Ishikawa (cell line): ENCODE results near the gene GREM1.

Source experiments
- CEBPB ChIP-seq: IDR thresholded peaks from 2 replicates; pipeline ENCODE4 v1.6.1; 2012
- CREB1 ChIP-seq: IDR thresholded peaks from 2 replicates; pipeline ENCODE4 v1.6.1; 2012; ENCODE audit warnings: low read depth
- EGR1 ChIP-seq: IDR thresholded peaks from 2 replicates; pipeline ENCODE4 v1.6.1; 2012
- EP300 ChIP-seq: IDR thresholded peaks from 2 replicates; pipeline ENCODE4 v1.6.1; 2012; ENCODE audit warnings: borderline replicate concordance
- FOXM1 ChIP-seq: IDR thresholded peaks from 2 replicates; pipeline ENCODE4 v1.6.1; 2012; ENCODE audit warnings: low read depth, borderline replicate concordance
- NFIC ChIP-seq: IDR thresholded peaks from 2 replicates; pipeline ENCODE4 v1.6.1; 2012
- RAD21 ChIP-seq: IDR thresholded peaks from 2 replicates; pipeline ENCODE4 v1.6.1; 2012; ENCODE audit warnings: low read depth
- TAF1 ChIP-seq: IDR thresholded peaks from 2 replicates; pipeline ENCODE4 v1.6.1; 2012; ENCODE audit warnings: low read depth, mild to moderate bottlenecking
- TCF12 ChIP-seq: IDR thresholded peaks from 2 replicates; pipeline ENCODE4 v1.6.1; 2012; ENCODE audit warnings: low read depth
- TEAD4 ChIP-seq: IDR thresholded peaks from 2 replicates; pipeline ENCODE4 v1.6.1; 2012
- YY1 ChIP-seq: IDR thresholded peaks from 2 replicates; pipeline ENCODE4 v1.6.1; 2012; ENCODE audit warnings: low read depth
- ZBTB7A ChIP-seq: IDR thresholded peaks from 2 replicates; pipeline ENCODE4 v1.6.1; 2012; ENCODE audit warnings: low read depth
- TF ChIP-seq, protein P1 (sequence below): IDR thresholded peaks from 2 replicates; pipeline ENCODE4 v1.6.1; 2012
- TF ChIP-seq, protein P2 (sequence below): IDR thresholded peaks from 2 replicates; pipeline ENCODE4 v1.6.1; 2012; ENCODE audit warnings: low read depth, mild to moderate bottlenecking
- TF ChIP-seq, protein P3 (sequence below): IDR thresholded peaks from 2 replicates; pipeline ENCODE4 v1.6.1; 2012

The GREM1 gene

DNA sequence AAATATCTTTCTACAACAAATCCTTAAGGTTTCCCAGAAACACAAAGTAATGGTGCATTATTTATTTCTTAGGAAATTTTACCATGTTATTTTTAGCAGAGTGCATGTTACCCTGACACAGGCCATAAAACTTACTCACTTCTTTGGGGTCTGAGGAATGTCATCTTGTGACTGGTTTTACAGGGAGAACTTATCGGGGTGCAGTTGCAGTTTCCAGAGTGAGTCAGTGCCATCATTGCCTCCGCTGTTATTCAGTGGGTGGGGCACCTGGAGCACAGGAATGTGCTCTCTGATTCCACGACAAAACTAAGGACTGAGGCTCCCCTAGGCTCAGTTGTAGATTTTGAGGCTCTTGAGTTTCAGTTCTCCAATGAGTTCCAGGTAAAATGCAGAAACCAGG is 11.1 kb upstream of the GREM1 start:
- TF ChIP-seq TEAD4 (0 out of 2 replicates have a peak, but pooled peaks have one; percentile 39), FOXM1 (no peak), CREB1 (no peak)

DNA sequence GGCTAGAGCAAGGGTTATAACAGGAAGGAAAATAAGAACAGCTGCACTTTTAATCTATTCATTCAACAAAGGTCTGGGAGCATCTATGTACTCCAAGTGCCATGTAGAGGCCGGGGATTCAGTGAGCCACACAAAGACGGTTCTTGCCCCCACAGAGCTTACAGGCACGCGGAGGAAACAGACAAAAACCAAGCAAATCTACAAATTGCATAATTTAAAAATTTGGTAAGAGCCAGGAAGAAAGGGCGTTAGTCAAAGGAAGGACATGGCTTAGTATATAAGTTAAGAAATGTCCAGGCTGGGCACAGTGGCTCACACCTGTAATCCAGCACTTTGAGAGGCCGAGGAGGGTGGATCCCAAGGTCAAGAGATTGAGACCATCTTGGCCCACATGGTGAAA is 10.4 kb upstream of the GREM1 start:
- TF ChIP-seq CEBPB (no peak), CREB1 (no peak), EGR1 (no peak), ZBTB7A (no peak), RAD21 (no peak), YY1 (no peak), EP300 (no peak)
- TF ChIP-seq, protein P1, sequence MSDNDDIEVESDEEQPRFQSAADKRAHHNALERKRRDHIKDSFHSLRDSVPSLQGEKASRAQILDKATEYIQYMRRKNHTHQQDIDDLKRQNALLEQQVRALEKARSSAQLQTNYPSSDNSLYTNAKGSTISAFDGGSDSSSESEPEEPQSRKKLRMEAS: no peak
- TF ChIP-seq, protein P2, sequence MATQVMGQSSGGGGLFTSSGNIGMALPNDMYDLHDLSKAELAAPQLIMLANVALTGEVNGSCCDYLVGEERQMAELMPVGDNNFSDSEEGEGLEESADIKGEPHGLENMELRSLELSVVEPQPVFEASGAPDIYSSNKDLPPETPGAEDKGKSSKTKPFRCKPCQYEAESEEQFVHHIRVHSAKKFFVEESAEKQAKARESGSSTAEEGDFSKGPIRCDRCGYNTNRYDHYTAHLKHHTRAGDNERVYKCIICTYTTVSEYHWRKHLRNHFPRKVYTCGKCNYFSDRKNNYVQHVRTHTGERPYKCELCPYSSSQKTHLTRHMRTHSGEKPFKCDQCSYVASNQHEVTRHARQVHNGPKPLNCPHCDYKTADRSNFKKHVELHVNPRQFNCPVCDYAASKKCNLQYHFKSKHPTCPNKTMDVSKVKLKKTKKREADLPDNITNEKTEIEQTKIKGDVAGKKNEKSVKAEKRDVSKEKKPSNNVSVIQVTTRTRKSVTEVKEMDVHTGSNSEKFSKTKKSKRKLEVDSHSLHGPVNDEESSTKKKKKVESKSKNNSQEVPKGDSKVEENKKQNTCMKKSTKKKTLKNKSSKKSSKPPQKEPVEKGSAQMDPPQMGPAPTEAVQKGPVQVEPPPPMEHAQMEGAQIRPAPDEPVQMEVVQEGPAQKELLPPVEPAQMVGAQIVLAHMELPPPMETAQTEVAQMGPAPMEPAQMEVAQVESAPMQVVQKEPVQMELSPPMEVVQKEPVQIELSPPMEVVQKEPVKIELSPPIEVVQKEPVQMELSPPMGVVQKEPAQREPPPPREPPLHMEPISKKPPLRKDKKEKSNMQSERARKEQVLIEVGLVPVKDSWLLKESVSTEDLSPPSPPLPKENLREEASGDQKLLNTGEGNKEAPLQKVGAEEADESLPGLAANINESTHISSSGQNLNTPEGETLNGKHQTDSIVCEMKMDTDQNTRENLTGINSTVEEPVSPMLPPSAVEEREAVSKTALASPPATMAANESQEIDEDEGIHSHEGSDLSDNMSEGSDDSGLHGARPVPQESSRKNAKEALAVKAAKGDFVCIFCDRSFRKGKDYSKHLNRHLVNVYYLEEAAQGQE: no peak

DNA sequence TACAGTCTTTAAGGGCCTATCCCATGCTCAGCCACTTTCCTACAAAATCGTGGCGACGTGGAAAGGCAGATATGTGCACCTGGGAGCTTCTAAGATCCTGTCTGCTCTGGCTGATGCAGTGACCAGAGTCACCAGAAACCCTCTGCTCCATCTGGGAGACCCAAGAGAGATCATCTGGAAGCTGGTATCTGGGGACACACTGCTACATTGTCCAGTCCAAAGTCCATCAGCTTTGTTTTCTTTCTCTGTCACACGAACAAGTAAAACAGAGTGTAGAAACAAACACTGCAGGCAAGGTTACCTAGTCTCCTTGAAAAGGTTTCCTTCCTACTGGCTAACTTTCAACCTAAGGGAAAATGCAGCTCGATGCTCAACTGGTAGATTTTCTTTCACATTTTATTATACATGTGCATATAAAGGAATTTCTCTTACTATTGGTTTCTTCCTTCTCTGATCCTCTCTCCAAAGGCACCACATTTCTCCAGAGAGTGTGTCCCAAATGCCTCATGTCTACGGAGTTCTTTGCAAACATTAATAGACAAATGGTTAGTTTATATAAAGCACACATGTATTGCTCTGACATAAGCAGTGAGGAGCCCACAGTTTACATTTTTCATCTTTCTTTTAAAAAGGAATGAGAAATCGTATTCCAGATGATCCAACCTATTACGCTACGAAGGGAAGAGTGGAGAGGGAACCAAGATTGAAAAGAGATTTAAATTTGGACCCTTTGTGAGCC is 8.3 kb upstream of the GREM1 start:
- TF ChIP-seq CREB1 (no peak), NFIC (no peak), YY1 (no peak)
- TF ChIP-seq, protein P2: no peak

DNA sequence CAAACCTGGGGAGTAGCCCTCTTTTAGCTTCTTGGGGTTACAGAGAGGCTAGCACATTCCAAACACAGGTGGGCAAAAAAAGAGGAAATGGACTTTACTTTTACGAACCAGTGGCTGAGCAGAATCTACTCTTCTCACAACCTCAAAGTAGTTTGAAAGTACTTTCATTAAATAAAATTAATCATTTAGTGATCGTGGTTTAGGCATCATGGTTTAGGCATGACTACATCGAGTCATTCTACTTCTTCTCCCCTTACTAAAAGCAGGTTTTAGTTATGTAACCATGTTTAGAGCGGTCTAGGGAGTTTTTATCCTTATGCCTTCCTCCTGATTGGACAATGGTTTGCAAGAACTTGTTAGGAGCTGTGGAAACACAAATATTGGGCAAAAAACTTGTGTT is 2.5 kb upstream of the GREM1 start:
- TF ChIP-seq, protein P3, sequence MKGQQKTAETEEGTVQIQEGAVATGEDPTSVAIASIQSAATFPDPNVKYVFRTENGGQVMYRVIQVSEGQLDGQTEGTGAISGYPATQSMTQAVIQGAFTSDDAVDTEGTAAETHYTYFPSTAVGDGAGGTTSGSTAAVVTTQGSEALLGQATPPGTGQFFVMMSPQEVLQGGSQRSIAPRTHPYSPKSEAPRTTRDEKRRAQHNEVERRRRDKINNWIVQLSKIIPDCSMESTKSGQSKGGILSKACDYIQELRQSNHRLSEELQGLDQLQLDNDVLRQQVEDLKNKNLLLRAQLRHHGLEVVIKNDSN: no peak
- TF ChIP-seq CREB1 (no peak), TEAD4 (no peak), TCF12 (no peak), YY1 (no peak)
- TF ChIP-seq, protein P2: no peak
- TF ChIP-seq, protein P1: no peak

DNA sequence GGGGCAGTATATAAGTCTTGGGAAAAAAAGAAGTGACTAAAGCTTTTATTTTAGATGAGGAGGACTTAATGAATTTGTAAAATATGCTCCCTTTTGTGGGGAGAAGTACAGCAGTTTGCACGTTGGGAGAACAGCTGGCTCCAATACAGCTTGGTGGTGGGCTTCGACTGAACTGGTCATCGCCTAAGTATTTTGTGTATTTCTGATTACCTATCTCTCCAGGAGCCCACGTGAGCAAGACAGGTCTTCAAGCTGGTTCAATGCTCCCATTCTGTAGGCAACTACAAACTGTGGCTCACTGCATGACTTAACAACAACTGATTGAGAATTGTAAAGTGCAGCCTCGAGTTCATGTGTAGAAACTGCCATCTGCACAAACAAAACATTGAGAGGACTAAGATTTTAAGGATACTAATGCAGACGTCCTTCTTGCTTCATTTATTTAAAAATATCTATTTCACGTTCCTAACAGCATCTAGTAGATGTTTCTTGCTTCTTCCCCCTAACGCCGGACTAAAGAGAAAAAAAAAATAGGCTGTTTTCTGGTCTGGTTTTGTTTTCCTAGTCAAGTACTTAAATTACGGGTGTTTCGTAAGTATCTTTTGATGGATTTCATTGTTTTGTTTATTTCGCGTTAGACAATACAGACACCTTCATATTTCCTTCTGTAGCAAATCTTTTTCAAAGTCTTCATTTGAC is 1.4 kb upstream of the GREM1 start:
- no peak for TF ChIP-seq CEBPB
- TF ChIP-seq YY1: no peak
- TF ChIP-seq, protein P1: no peak
- TF ChIP-seq NFIC: no peak
- TF ChIP-seq EP300: no peak
- TF ChIP-seq FOXM1: no peak
- TF ChIP-seq CREB1: no peak
- TF ChIP-seq TAF1: no peak
- TF ChIP-seq, protein P3: no peak
- no peak for TF ChIP-seq TCF12
- TF ChIP-seq, protein P2: no peak
- no peak for TF ChIP-seq ZBTB7A
